ENCODE results near the gene TSEN2. TPM values are rescaled to one million over a fixed set of nuclear protein-coding genes. Genes with fewer than 3 reads are reported as not detected.
A peak's percentile ranks its signal among the peaks of the same experiment; 100 is the strongest.

TSEN2 gene
- total and polyA plus RNA-seq, 7 donors = 12.5 to 30.9 (median 15.0) TPM

- Histone ChIP-seq H3K27ac (no peak overlapping the region), H3K36me3 (ENCODE audit: insufficient read depth in 1 of 2, low read depth in 1 of 2) (no peaks in the 10 kb centered on the region), H3K9me3 (no peaks in the 10 kb centered on the region), H3K4me3 (no peak overlapping the region), H3K4me1 (no peaks in the 10 kb centered on the region), H3K27me3 (ENCODE audit: insufficient read depth in 3 of 3, low read length in 2 of 3) (no peaks in the 10 kb centered on the region)
- no peak for ATAC-seq
- no peak for TF ChIP-seq CTCF (IDR thresholded peaks at IDR 0.05)
- 85 to 93% (median 93%) methylated on average over 5 of the region's 5 CpGs for WGBS, 3 donors
- intact Hi-C loops (cut with DNase I) = no loop called here
- no peak for DNase-seq
These were observed 14.2 kb upstream of the TSEN2 start for GRCh38 chr3:12470111-12470510.

GRCh38 chr3:12470680-12471079 lies 13.6 kb upstream of the TSEN2 start:
- intact Hi-C loops (cut with DNase I) = no loop called here
- 87 to 94% (median 91%) methylated on average over 3 of the region's 3 CpGs for WGBS, 3 donors
- DNase-seq (no peak), ATAC-seq (no peak)
- TF ChIP-seq CTCF (IDR thresholded peaks at IDR 0.05) = no peak
- H3K27me3 ChIP-seq (ENCODE audit: insufficient read depth in 3 of 3, low read length in 2 of 3) = no peaks in the 10 kb centered on the region
- no peak overlapping the region for H3K27ac ChIP-seq
- H3K36me3 ChIP-seq (ENCODE audit: insufficient read depth in 1 of 2, low read depth in 1 of 2) = no peaks in the 10 kb centered on the region
- H3K4me1 ChIP-seq = no peaks in the 10 kb centered on the region
- H3K4me3 ChIP-seq = no peak overlapping the region
- H3K9me3 ChIP-seq = no peaks in the 10 kb centered on the region

GRCh38 chr3:12471241-12471640 lies 13.0 kb upstream of the TSEN2 start:
- ATAC-seq (peak in 3 of 4 donors; percentile 41 to 60 (median 55)), DNase-seq (no peak)
- TF ChIP-seq CTCF (IDR thresholded peaks at IDR 0.05) = no peak
- 59 to 66% (median 65%) methylated on average over 11 of the region's 11 CpGs for WGBS, 3 donors
- intact Hi-C loops (cut with DNase I) = no loop called here
- Histone ChIP-seq H3K27ac (no peak overlapping the region), H3K9me3 (no peaks in the 10 kb centered on the region), H3K4me1 (no peaks in the 10 kb centered on the region), H3K36me3 (ENCODE audit: insufficient read depth in 1 of 2, low read depth in 1 of 2) (no peaks in the 10 kb centered on the region), H3K27me3 (ENCODE audit: insufficient read depth in 3 of 3, low read length in 2 of 3) (no peaks in the 10 kb centered on the region), H3K4me3 (no peak overlapping the region)

GRCh38 chr3:12472000-12472610 lies 12.2 kb upstream of the TSEN2 start:
- no peak for TF ChIP-seq CTCF (IDR thresholded peaks at IDR 0.05)
- no peak for DNase-seq
- intact Hi-C loops (cut with DNase I) = no loop called here

GRCh38 chr3:12472796-12473195 lies 11.5 kb upstream of the TSEN2 start:
- DNase-seq (no peak), ATAC-seq (no peak)
- H3K27ac ChIP-seq = no peak overlapping the region
- intact Hi-C loops (cut with DNase I) = no loop called here
- TF ChIP-seq CTCF (IDR thresholded peaks at IDR 0.05) = no peak
- H3K4me3 ChIP-seq = no peak overlapping the region
- H3K27me3 ChIP-seq (ENCODE audit: insufficient read depth in 3 of 3, low read length in 2 of 3) = no peaks in the 10 kb centered on the region
- no peaks in the 10 kb centered on the region for H3K9me3 ChIP-seq
- WGBS, 3 donors = 87 to 91% (median 88%) methylated on average over 5 of the region's 5 CpGs
- H3K4me1 ChIP-seq = no peaks in the 10 kb centered on the region
- no peaks in the 10 kb centered on the region for H3K36me3 ChIP-seq (ENCODE audit: insufficient read depth in 1 of 2, low read depth in 1 of 2)

More at GRCh38 chr3:12472000-12472610, 12.2 kb upstream of the TSEN2 start:
- Histone ChIP-seq H3K27me3 (ENCODE audit: insufficient read depth in 3 of 3, low read length in 2 of 3) (no peaks in the 10 kb centered on the region), H3K36me3 (ENCODE audit: insufficient read depth in 1 of 2, low read depth in 1 of 2) (no peaks in the 10 kb centered on the region), H3K9me3 (no peaks in the 10 kb centered on the region), H3K4me1 (no peaks in the 10 kb centered on the region), H3K27ac (no peak overlapping the region), H3K4me3 (no peak overlapping the region)
- ATAC-seq = no peak
- 74 to 79% (median 75%) methylated on average over 11 of the region's 11 CpGs for WGBS, 3 donors
